K562 (cell line): ENCODE data around the gene SSH3. TPM values are rescaled to one million over a fixed set of nuclear protein-coding genes. Genes with fewer than 3 reads are reported as not detected.
A peak's percentile ranks its signal among the peaks of the same experiment; 100 is the strongest.

Source experiments
- EP400 ChIP-seq: fragments of 450-650 bp; IDR thresholded peaks from 2 replicates; pipeline ENCODE4 v1.6.1; 2017; ENCODE audit warnings: antibody characterized with exemption, mild to moderate bottlenecking, moderate library complexity
- GTF2A2 ChIP-seq: IDR thresholded peaks from 2 replicates; pipeline ENCODE4 v1.6.1; 2016; ENCODE audit warnings: mild to moderate bottlenecking, missing genetic modification characterization, missing compliant biosample characterization
- HNRNPLL ChIP-seq: fragments of 200-400 bp; formaldehyde crosslinking; IDR thresholded peaks from 2 replicates; pipeline ENCODE4 v1.6.1; 2017; ENCODE audit warnings: low read length, low read depth, mild to moderate bottlenecking; ENCODE audit not compliant: poor library complexity, severe bottlenecking
- JUN ChIP-seq, 2 experiments: sonication (generic) in 1 of 2; formaldehyde crosslinking in 1 of 2; IDR thresholded peaks; 2 replicates each; pipeline versions ENCODE4 v1.6.1 to v1.8.0; 2012 to 2022; ENCODE audit warnings: borderline replicate concordance in 2 of 2, mild to moderate bottlenecking in 2 of 2, improper control_type of control experiment in 1 of 2, low read depth in 1 of 2, low read length in 1 of 2, missing genetic modification reagents in 1 of 2
- NBN ChIP-seq: fragments of 450-650 bp; IDR thresholded peaks from 2 replicates; pipeline ENCODE4 v1.6.1; 2016; ENCODE audit warnings: low read depth, mild to moderate bottlenecking
- SAFB2 ChIP-seq: fragments of 200-400 bp; formaldehyde crosslinking; IDR thresholded peaks from 2 replicates; pipeline ENCODE4 v1.6.1; 2018; ENCODE audit warnings: borderline replicate concordance, low read length, low read depth, moderate library complexity; ENCODE audit not compliant: severe bottlenecking
- SP2 ChIP-seq: IDR thresholded peaks from 2 replicates; pipeline ENCODE4 v1.6.1; 2011; ENCODE audit warnings: mild to moderate bottlenecking, low read depth, low read length, moderate library complexity; ENCODE audit not compliant: poor library complexity, severe bottlenecking; ENCODE audit errors: extremely low read depth
- ZKSCAN1 ChIP-seq: fragments of 150-350 bp; IDR thresholded peaks from 2 replicates; pipeline ENCODE4 v1.6.1; 2016; ENCODE audit warnings: low read depth, low read length
- polyA plus RNA-seq, 8 experiments: library from polyadenylated mRNA; depleted of rRNA in 4 of 8; stranded (reverse) in 5 of 8; unstranded in 3 of 8; fragments of >200 nt; fragmentation: Nextera tagmentation in 2 of 8; fragmentation: Illumina TruSeq in 1 of 8; extraction: Ambion mirVana in 2 of 8; extraction: Trizol in 1 of 8; gene quantifications; 2 replicates each; pipeline versions ENCODE4 v1.2.1 to v1.2.3, GENCODE V29; 2011 to 2014; ENCODE audit warnings: inconsistent platforms in 1 of 8, missing spikeins in 1 of 8
- total RNA-seq, 7 experiments: library from RNA; depleted of rRNA in 6 of 7; stranded (reverse); fragments of >200 nt in 6 of 7; fragmentation: Illumina TruSeq in 2 of 7; extraction: Trizol in 2 of 7; gene quantifications; 2 replicates each; pipeline versions ENCODE4 v1.2.1 to v1.2.3, GENCODE V29; 2011 to 2021; ENCODE audit warnings: low replicate concordance in 1 of 7
- TF ChIP-seq, protein P1 (sequence below): fragments of 200-800 bp; sonication (Bioruptor generic); IDR thresholded peaks from 2 replicates; pipeline ENCODE4 v1.6.1; 2016; ENCODE audit warnings: missing genetic modification characterization, missing compliant biosample characterization
- TF ChIP-seq, protein P2 (sequence below): fragments of 250-450 bp; sonication (Bioruptor Pico); IDR thresholded peaks from 2 replicates; pipeline ENCODE4 v1.5.0; 2021; ENCODE audit warnings: mild to moderate bottlenecking, moderate library complexity
- TF ChIP-seq, protein P3 (sequence below): fragments of 200-800 bp; sonication (Bioruptor generic); IDR thresholded peaks from 2 replicates; pipeline ENCODE4 v1.6.1; 2017; ENCODE audit warnings: missing genetic modification characterization, missing compliant biosample characterization
- TF ChIP-seq, protein P4 (sequence below): fragments of 450-650 bp; formaldehyde crosslinking; IDR thresholded peaks from 2 replicates; pipeline ENCODE4 v1.4.0; 2022; ENCODE audit warnings: missing genetic modification characterization

SSH3 gene
- total and polyA plus RNA-seq, 9 of the 15 experiments (the other 6 are each of a cell fraction or from before 2014, with no cell fraction given): 0.07 to 1.0 (median 0.24) TPM; not detected in 3

DNA sequence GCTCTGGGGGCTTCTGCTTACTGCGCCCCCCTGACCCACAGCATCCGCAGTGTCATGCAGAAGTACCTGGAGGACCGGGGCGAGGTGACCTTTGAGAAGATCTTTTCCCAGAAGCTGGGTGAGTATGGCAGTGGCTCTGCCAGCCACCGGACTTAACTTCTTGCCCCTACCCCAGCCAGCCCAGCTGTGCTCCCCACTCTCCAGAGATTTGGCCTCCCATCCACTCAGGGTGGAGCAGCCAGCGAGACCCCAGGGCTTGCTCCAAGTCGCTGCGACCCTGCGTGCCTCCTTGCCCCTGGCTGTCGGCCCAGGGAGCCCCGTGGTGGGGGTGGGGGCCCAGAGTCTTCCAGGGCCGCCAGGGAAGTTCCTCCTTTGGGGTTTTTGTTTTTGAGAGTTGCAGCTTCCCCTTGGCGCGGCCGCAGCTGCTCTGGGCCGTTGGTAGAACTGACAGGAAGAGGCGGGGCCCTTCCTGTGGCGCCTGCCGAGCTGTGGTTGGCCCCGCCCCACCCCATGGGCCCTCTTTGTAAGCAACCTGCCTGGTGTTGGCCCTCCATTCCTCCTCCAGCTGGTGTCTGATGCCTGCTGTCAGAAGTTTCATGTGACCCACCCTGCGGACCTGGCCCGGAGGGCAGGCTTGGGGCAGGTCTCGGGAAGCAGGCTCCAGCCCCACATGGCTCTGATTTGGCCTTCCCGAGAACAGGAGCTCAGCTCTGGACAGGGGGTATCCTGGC lies 25.9 kb upstream of the SSH3 start (continued):
- TF ChIP-seq, protein P1, sequence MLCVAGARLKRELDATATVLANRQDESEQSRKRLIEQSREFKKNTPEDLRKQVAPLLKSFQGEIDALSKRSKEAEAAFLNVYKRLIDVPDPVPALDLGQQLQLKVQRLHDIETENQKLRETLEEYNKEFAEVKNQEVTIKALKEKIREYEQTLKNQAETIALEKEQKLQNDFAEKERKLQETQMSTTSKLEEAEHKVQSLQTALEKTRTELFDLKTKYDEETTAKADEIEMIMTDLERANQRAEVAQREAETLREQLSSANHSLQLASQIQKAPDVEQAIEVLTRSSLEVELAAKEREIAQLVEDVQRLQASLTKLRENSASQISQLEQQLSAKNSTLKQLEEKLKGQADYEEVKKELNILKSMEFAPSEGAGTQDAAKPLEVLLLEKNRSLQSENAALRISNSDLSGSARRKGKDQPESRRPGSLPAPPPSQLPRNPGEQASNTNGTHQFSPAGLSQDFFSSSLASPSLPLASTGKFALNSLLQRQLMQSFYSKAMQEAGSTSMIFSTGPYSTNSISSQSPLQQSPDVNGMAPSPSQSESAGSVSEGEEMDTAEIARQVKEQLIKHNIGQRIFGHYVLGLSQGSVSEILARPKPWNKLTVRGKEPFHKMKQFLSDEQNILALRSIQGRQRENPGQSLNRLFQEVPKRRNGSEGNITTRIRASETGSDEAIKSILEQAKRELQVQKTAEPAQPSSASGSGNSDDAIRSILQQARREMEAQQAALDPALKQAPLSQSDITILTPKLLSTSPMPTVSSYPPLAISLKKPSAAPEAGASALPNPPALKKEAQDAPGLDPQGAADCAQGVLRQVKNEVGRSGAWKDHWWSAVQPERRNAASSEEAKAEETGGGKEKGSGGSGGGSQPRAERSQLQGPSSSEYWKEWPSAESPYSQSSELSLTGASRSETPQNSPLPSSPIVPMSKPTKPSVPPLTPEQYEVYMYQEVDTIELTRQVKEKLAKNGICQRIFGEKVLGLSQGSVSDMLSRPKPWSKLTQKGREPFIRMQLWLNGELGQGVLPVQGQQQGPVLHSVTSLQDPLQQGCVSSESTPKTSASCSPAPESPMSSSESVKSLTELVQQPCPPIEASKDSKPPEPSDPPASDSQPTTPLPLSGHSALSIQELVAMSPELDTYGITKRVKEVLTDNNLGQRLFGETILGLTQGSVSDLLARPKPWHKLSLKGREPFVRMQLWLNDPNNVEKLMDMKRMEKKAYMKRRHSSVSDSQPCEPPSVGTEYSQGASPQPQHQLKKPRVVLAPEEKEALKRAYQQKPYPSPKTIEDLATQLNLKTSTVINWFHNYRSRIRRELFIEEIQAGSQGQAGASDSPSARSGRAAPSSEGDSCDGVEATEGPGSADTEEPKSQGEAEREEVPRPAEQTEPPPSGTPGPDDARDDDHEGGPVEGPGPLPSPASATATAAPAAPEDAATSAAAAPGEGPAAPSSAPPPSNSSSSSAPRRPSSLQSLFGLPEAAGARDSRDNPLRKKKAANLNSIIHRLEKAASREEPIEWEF (CRISPR knock-in tag): no peak
- TF ChIP-seq HNRNPLL (no peak), NBN (0 out of 2 replicates have a peak, but pooled peaks have one; percentile 47), GTF2A2 (tag) (no peak), JUN (IDR thresholded peaks at IDR 0.05; ENCODE audit: borderline replicate concordance, low read depth, low read length) (0 out of 2 replicates have a peak, but pooled peaks have one; percentile 17), JUN (CRISPR knock-in tag; IDR thresholded peaks at IDR 0.05; ENCODE audit: borderline replicate concordance) (no peak; the same call in 1 of the 2 replicates), EP400 (peak; percentile 84), ZKSCAN1 (0 out of 2 replicates have a peak, but pooled peaks have one; percentile 13), SP2 (no peak), SAFB2 (no peak)
- TF ChIP-seq, protein P2, sequence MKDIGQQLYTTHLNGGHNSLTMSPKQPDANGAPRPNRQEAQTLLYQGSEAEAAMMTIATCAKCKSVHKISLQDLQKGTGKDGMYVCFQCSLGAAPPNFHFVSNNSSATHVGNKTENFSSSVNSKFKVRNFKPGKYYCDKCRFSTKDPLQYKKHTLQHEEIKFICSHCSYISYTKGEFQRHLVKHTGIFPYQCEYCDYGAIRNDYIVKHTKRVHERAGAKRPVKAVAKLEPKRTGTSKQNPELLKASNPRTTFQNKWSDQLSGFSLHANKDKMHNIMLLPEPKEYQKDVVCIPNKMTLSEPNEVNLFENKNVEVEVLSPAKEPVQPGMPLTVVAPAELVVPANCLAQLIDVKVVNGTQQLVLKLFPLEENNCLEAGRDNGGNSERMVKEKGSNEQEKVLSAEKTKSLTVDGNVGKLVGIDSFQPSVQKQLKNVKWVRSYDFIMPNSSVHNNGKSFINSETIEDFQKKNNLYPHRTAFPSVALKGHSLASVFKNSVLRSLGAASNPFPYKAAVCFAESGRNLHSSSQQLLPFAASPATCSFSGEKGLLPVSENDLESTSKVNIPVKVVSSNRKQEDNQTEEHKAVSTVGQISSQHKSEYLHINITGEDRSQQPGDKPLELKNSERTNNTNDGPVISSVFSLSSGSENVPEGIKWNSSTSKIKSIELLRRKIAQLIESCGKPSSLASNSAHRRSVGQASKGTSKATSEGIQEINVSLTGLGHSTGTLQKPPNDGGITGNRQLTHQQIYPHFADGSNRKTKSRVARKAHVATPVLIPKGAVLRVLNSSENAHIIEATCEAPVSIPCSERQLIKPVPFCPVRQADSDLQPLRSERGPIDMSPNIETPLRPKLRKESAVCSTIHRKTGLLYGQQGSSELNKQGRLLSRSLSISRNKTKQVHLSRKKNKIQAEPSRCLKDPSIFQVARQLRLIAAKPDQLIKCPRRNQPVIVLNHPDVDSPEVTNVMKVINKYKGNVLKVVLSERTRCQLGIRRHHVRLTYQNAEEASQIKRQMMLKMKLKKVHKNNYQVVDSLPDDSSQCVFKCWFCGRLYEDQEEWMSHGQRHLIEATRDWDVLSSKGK (CRISPR knock-in tag): no peak
- TF ChIP-seq, protein P3, sequence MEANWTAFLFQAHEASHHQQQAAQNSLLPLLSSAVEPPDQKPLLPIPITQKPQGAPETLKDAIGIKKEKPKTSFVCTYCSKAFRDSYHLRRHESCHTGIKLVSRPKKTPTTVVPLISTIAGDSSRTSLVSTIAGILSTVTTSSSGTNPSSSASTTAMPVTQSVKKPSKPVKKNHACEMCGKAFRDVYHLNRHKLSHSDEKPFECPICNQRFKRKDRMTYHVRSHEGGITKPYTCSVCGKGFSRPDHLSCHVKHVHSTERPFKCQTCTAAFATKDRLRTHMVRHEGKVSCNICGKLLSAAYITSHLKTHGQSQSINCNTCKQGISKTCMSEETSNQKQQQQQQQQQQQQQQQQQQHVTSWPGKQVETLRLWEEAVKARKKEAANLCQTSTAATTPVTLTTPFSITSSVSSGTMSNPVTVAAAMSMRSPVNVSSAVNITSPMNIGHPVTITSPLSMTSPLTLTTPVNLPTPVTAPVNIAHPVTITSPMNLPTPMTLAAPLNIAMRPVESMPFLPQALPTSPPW (CRISPR knock-in tag): peak; percentile 86
- TF ChIP-seq, protein P4, sequence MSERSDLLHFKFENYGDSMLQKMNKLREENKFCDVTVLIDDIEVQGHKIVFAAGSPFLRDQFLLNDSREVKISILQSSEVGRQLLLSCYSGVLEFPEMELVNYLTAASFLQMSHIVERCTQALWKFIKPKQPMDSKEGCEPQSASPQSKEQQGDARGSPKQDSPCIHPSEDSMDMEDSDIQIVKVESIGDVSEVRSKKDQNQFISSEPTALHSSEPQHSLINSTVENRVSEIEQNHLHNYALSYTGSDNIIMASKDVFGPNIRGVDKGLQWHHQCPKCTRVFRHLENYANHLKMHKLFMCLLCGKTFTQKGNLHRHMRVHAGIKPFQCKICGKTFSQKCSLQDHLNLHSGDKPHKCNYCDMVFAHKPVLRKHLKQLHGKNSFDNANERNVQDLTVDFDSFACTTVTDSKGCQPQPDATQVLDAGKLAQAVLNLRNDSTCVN (CRISPR knock-in tag): peak; percentile 86
